HepG2 (cell line): Measurements from ENCODE around the gene DPYD. TPM values are rescaled to one million over a fixed set of nuclear protein-coding genes. Genes with fewer than 3 reads are reported as not detected.

Experiments
- ATAC-seq: fragments of 200-7000 bp; cut with Tn5 transposase; 3 replicates; pipeline ENCODE4 v1.9.1; 2020; ENCODE audit warnings: mild to moderate bottlenecking, moderate library complexity
- BruUV-seq: library from RNA; stranded (reverse); fragments of 400-500 nt; replicated peaks from 2 replicates; lab custom pipeline; 2021; lab: Mats Ljungman, UMichigan
- CTCF ChIA-PET: fragments of 300-600 bp; formaldehyde crosslinking; extraction: SDS; loops from one replicate; lab custom pipeline; 2021; ENCODE audit warnings: low total read pairs, inconsistent platforms, low intra/inter-chr PET ratio; lab: Yijun Ruan, JAX
- POLR2A ChIA-PET: fragments of 350-600 bp; sonication (Branson Sonifier 250); formaldehyde crosslinking; loops from one replicate; lab custom pipeline; 2020; ENCODE audit warnings: antibody characterized with exemption, inconsistent platforms; lab: Yijun Ruan, JAX
- DNase-seq: peaks from one replicate; pipeline ENCODE4 v3.0.0-alpha.2; 2015; ENCODE audit warnings: low spot score
- FAIRE-seq: peaks from 3 replicates; lab custom pipeline; 2011; peaks lifted over from hg19 to GRCh38; lab: Jason Lieb, UNC
- H2AFZ ChIP-seq: one replicate; pipeline ENCODE4 v1.6.1; 2011; ENCODE audit warnings: low read length, inconsistent platforms
- H3K27ac ChIP-seq: fragments of 300-600 bp; 3 replicates; pipeline ENCODE4 v1.8.0; 2011; ENCODE audit warnings: mixed run types, mild to moderate bottlenecking, mixed read lengths, low read length, inconsistent platforms; ENCODE audit not compliant: insufficient read depth; ENCODE audit errors: extremely low read length
- H3K27me3 ChIP-seq, 2 experiments: fragments of 200-600 bp in 1 of 2; 2 replicates in 1 of 2; 3 replicates in 1 of 2; pipeline versions ENCODE4 v1.6.0 to v1.8.0; 2011; ENCODE audit warnings: low read length in 2 of 2, mild to moderate bottlenecking in 2 of 2, moderate library complexity in 2 of 2, inconsistent platforms in 1 of 2; ENCODE audit not compliant: insufficient read depth in 2 of 2, control insufficient read depth in 1 of 2
- H3K36me3 ChIP-seq, 2 experiments: fragments of 200-600 bp in 1 of 2; replicated peaks in 1 of 2; 2 replicates in 1 of 2; 3 replicates in 1 of 2; pipeline versions ENCODE4 v1.5.1 to v1.8.0; 2011; ENCODE audit warnings: low read length in 2 of 2, inconsistent platforms in 1 of 2; ENCODE audit not compliant: insufficient read depth in 2 of 2, control insufficient read depth in 1 of 2
- H3K4me1 ChIP-seq: 2 replicates; pipeline ENCODE4 v1.5.1; 2012; ENCODE audit warnings: low read length, inconsistent platforms; ENCODE audit not compliant: insufficient read depth
- H3K4me2 ChIP-seq: 2 replicates; pipeline ENCODE4 v1.6.0; 2011; ENCODE audit warnings: low read depth, low read length, inconsistent platforms
- H3K4me3 ChIP-seq, 3 experiments: fragments of 200-600 bp in 1 of 3; sonication (generic), shearing (Covaris generic) in 1 of 3; replicated peaks in 1 of 3; 2 replicates each; pipeline ENCODE4 v1.5.1; 2011 to 2016; ENCODE audit warnings: low read length in 3 of 3, inconsistent platforms in 2 of 3, low read depth in 2 of 3, mild to moderate bottlenecking in 2 of 3, control low read depth in 1 of 3, mixed read lengths in 1 of 3; ENCODE audit not compliant: insufficient read depth in 1 of 3
- H3K79me2 ChIP-seq: one replicate; pipeline ENCODE4 v1.6.1; 2011; ENCODE audit warnings: low read length, inconsistent platforms; ENCODE audit not compliant: insufficient read depth
- H3K9ac ChIP-seq: 2 replicates; pipeline ENCODE4 v1.6.0; 2011; ENCODE audit warnings: mild to moderate bottlenecking, low read depth, low read length, inconsistent platforms; ENCODE audit not compliant: insufficient read depth
- H3K9me3 ChIP-seq: 2 replicates; pipeline ENCODE4 v1.5.1; 2012; ENCODE audit warnings: mild to moderate bottlenecking, low read length
- H4K20me1 ChIP-seq: 2 replicates; pipeline ENCODE4 v1.6.0; 2011; ENCODE audit warnings: inconsistent platforms, mild to moderate bottlenecking, low read length, moderate library complexity; ENCODE audit not compliant: insufficient read depth
- CEBPB ChIP-seq: IDR thresholded peaks from 2 replicates; pipeline ENCODE4 v1.6.1; 2011; ENCODE audit warnings: low read depth, low read length, improper control_type of control experiment, borderline replicate concordance
- DNMT1 ChIP-seq: sonication (generic); formaldehyde crosslinking; IDR thresholded peaks from 2 replicates; pipeline ENCODE4 v1.5.1; 2020; ENCODE audit warnings: mild to moderate bottlenecking, missing genetic modification reagents
- E2F1 ChIP-seq: sonication (generic); formaldehyde crosslinking; IDR thresholded peaks from 2 replicates; pipeline ENCODE4 v1.5.0; 2020; ENCODE audit warnings: missing genetic modification reagents
- IKZF1 ChIP-seq: fragments of 450-650 bp; IDR thresholded peaks from 2 replicates; pipeline ENCODE4 v1.7.1; 2016
- NFIB ChIP-seq: sonication (generic); formaldehyde crosslinking; IDR thresholded peaks from 2 replicates; pipeline ENCODE4 v1.9.0; 2021; ENCODE audit warnings: missing genetic modification reagents, mild to moderate bottlenecking, borderline replicate concordance
- NR0B2 ChIP-seq: sonication (generic); formaldehyde crosslinking; IDR thresholded peaks from 2 replicates; pipeline ENCODE4 v1.4.0; 2020; ENCODE audit warnings: mild to moderate bottlenecking, missing genetic modification reagents
- NR2F6 ChIP-seq, 2 experiments: IDR thresholded peaks; 2 replicates each; pipeline ENCODE4 v1.6.1; 2016; ENCODE audit warnings: antibody characterized with exemption in 1 of 2, mild to moderate bottlenecking in 1 of 2
- REXO4 ChIP-seq: sonication (generic); formaldehyde crosslinking; IDR thresholded peaks from 2 replicates; pipeline ENCODE4 v1.8.0; 2022; ENCODE audit warnings: missing genetic modification reagents, mild to moderate bottlenecking, borderline replicate concordance
- RNF219 ChIP-seq: sonication (generic); formaldehyde crosslinking; IDR thresholded peaks from 2 replicates; pipeline ENCODE4 v1.5.0; 2020; ENCODE audit warnings: mild to moderate bottlenecking, missing genetic modification reagents
- RXRA ChIP-seq: sonication (generic); formaldehyde crosslinking; IDR thresholded peaks from 2 replicates; pipeline ENCODE4 v1.5.1; 2020; ENCODE audit warnings: missing genetic modification reagents
- RXRB ChIP-seq: IDR thresholded peaks from 2 replicates; pipeline ENCODE4 v1.6.1; 2016; ENCODE audit warnings: borderline replicate concordance, missing genetic modification reagents, missing compliant biosample characterization
- TBL1XR1 ChIP-seq: fragments of 150-350 bp; IDR thresholded peaks from 2 replicates; pipeline ENCODE4 v1.6.1; 2014; ENCODE audit warnings: borderline replicate concordance, low read length; ENCODE audit not compliant: partially characterized antibody
- TBX2 ChIP-seq: sonication (generic); formaldehyde crosslinking; IDR thresholded peaks from 2 replicates; pipeline ENCODE4 v1.5.0; 2020; ENCODE audit warnings: missing genetic modification reagents, mild to moderate bottlenecking, borderline replicate concordance
- TP53 ChIP-seq: sonication (generic); formaldehyde crosslinking; conservative IDR thresholded peaks from 2 replicates; pipeline ENCODE4 v1.4.0; 2020; ENCODE audit warnings: missing genetic modification reagents
- ZBTB20 ChIP-seq: sonication (generic); formaldehyde crosslinking; IDR thresholded peaks from 2 replicates; pipeline ENCODE4 v1.8.1; 2023; ENCODE audit warnings: missing genetic modification reagents, low read depth, mild to moderate bottlenecking, borderline replicate concordance
- ZNF335 ChIP-seq: sonication (generic); formaldehyde crosslinking; IDR thresholded peaks from 2 replicates; pipeline ENCODE4 v1.4.0; 2020; ENCODE audit warnings: missing genetic modification reagents
- ZNF460 ChIP-seq: sonication (generic); formaldehyde crosslinking; IDR thresholded peaks from 2 replicates; pipeline ENCODE4 v1.5.1; 2020; ENCODE audit warnings: missing genetic modification reagents, mild to moderate bottlenecking, borderline replicate concordance
- WGBS: methylation state at CpG from one replicate; pipeline ENCODE4 v1.1.6; 2017; ENCODE audit warnings: low lambda C conversion rate; 5-methylcytosine and 5-hydroxymethylcytosine counted together
- in situ Hi-C: cut with HindIII; loops from 2 replicates; pipeline ENCODE4 v1.10.0; 2017; ENCODE audit warnings: low pct_unique_long_range_greater_than_20kb; ENCODE audit not compliant: extremely low pct_ligation_motif_present
- intact Hi-C: fragments of 100-400 bp; cut with micrococcal nuclease; formaldehyde crosslinking; loops from one replicate; pipeline ENCODE4 v1.10.0; 2022; ENCODE audit not compliant: unreplicated experiment
- polyA plus RNA-seq, 8 experiments: library from polyadenylated mRNA; depleted of rRNA in 3 of 8; stranded (reverse) in 7 of 8; unstranded in 1 of 8; fragments of >200 nt; fragmentation: Illumina TruSeq in 4 of 8; extraction: Trizol in 4 of 8; gene quantifications; 2 replicates each; pipeline versions ENCODE4 v1.2.1 to v1.2.3, GENCODE V29; 2011 to 2016; ENCODE audit warnings: low read depth in 4 of 8, missing spikeins in 1 of 8, mixed read lengths in 1 of 8; ENCODE audit not compliant: insufficient read depth in 1 of 8
- total RNA-seq, 5 experiments: library from RNA; depleted of rRNA; stranded (reverse); fragments of >200 nt; fragmentation: Illumina TruSeq; extraction: Trizol; gene quantifications; 2 replicates each; pipeline ENCODE4 v1.2.3, GENCODE V29; 2016; ENCODE audit warnings: low read depth in 1 of 5

Gene DPYD
- total and polyA plus RNA-seq, 2 of the 13 experiments (the other 11 are each of a cell fraction or from before 2014, with no cell fraction given), result 1.3 to 3.4 TPM

- intact Hi-C loops, result no loop called here
- H2AFZ ChIP-seq, result no peak overlapping the region
- peaks cover 19% of the 10 kb centered on the region; the same call in 1 of the 2 replicates for H3K9me3 ChIP-seq
- CTCF ChIA-PET, result no interaction called here
- FAIRE-seq (no peak), ATAC-seq (no peak)
- in situ Hi-C loops, result no loop called here
- TF ChIP-seq RNF219 (CRISPR knock-in tag) (no peak), RXRA (CRISPR knock-in tag) (no peak), TBX2 (CRISPR knock-in tag) (no peak), E2F1 (CRISPR knock-in tag) (no peak), DNMT1 (CRISPR knock-in tag) (no peak), TBL1XR1 (no peak), RXRB (no peak), TP53 (CRISPR knock-in tag) (no peak), REXO4 (no peak), ZNF460 (no peak), NR2F6 (IDR thresholded peaks at IDR 0.05) (no peak), NR2F6 (CRISPR knock-in tag; IDR thresholded peaks at IDR 0.05) (no peak), CEBPB (no peak), ZNF335 (CRISPR knock-in tag) (no peak), NR0B2 (no peak), IKZF1 (no peak), NFIB (CRISPR knock-in tag) (no peak), ZBTB20 (CRISPR knock-in tag) (no peak)
- TF ChIP-seq, all 625 proteins: peak for 0
- no peak for DNase-seq
- no peaks in the 10 kb centered on the region for H3K79me2 ChIP-seq
- H3K4me2 ChIP-seq, result no peak overlapping the region
- 50% methylated on average over 2 of the region's 2 CpGs for WGBS
- H3K36me3 ChIP-seq, result no peaks in the 10 kb centered on the region
- no peaks in the 10 kb centered on the region for H3K4me1 ChIP-seq
- no peak overlapping the region for H3K27ac ChIP-seq
- no peaks in the 10 kb centered on the region for H3K27me3 ChIP-seq
- no peak overlapping the region for H3K9ac ChIP-seq
- POLR2A ChIA-PET, result no interaction called here
- no peak overlapping the region for H3K4me3 ChIP-seq
- H4K20me1 ChIP-seq, result no peaks in the 10 kb centered on the region
- BruUV-seq, result no TSS peak
Measured at GRCh38 chr1:97350662-97351061, 570.2 kb downstream of the DPYD start.
